ENCODE data around the gene WFIKKN2.

Gene WFIKKN2

DNA sequence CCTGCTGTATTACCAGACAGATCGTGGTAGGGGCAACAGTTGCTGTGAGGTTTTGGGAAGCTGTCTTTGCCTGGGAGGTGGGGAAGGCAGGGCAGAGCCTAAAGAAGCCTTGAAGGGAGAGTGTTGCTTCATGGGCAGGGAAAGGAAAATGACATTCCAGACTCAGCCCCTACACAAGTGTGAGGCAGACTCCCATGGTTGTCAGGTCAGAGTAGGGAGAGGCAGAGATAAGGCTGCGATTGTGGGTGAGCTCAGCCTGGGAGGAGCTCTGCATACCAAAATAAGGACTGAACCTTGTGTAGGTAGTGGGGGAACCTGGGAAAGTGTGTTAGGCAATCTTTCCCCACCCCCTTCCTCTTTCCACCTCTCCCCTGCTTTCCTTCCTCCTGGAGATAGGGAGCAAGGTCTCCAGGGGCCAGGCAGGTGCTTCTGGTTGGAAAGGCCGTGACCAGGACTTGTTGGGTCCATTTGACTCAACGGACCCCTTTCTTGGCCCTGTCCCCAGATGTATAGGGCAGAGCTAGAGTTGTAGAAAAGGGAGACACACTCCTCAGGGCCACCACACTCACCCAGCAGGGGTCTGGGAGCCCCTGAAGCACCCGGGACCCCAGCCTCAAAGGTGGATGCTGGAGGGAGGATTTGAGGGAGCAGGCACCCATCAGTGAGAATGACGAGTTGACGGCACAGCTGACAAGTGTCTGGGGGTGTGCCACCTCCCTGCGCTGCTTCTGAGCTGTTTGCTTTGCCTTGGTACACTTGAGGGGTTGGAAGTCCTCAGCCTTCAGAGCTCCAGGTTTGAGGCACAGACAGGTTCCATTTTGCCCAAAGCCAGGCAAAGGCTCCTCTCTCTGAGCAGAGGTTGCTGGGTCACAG is 49.3 kb downstream of the WFIKKN2 start:
- H3K27me3 ChIP-seq: no peaks in the 10 kb centered on the region
- TF ChIP-seq, protein P1, sequence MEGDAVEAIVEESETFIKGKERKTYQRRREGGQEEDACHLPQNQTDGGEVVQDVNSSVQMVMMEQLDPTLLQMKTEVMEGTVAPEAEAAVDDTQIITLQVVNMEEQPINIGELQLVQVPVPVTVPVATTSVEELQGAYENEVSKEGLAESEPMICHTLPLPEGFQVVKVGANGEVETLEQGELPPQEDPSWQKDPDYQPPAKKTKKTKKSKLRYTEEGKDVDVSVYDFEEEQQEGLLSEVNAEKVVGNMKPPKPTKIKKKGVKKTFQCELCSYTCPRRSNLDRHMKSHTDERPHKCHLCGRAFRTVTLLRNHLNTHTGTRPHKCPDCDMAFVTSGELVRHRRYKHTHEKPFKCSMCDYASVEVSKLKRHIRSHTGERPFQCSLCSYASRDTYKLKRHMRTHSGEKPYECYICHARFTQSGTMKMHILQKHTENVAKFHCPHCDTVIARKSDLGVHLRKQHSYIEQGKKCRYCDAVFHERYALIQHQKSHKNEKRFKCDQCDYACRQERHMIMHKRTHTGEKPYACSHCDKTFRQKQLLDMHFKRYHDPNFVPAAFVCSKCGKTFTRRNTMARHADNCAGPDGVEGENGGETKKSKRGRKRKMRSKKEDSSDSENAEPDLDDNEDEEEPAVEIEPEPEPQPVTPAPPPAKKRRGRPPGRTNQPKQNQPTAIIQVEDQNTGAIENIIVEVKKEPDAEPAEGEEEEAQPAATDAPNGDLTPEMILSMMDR (IDR thresholded peaks at IDR 0.05): no peak
- no peaks in the 10 kb centered on the region for H3K36me3 ChIP-seq
- peak overlapping the region; percentile 75 for H3K27ac ChIP-seq
- no peaks in the 10 kb centered on the region for H3K9me3 ChIP-seq
- H3K4me1 ChIP-seq (ENCODE audit: control insufficient read depth in 1 of 2, insufficient read depth in 1 of 2, low read depth in 1 of 2, low read length in 1 of 2): peaks cover 16 to 18% of the 10 kb centered on the region in 2 experiments
- peak overlapping the region in 1 of 2 experiments; percentile 40 for H3K4me3 ChIP-seq (ENCODE audit: low read depth in 1 of 2, low read length in 1 of 2)

DNA sequence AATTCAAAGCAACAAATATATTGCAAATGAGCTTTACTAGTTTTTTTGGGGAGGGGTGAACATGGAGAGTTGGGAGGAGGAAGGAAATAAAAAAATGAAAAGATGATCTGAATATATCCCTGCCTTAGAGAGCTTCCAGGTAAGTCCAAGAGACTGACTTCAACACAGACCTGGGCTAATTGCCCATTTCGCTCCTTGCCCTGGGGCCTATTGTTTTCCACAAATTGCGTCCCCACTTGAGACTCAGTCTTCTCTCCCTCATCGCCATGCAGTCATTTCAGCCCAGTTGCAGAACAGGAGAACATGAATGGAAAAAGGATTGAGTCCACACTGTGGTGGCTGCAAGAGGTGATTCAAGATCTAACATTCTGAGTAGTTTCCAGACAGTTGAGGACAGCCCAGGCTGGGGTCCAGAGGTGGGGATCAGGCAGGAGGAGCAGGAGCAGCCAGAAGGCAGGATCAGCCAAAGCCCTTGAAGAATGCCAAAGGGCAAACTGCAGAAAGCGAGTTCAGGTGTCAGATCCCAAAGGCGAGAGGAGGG is 52.4 kb downstream of the WFIKKN2 start:
- Histone ChIP-seq H3K27me3 (no peaks in the 10 kb centered on the region), H3K4me1 (ENCODE audit: control insufficient read depth in 1 of 2, insufficient read depth in 1 of 2, low read depth in 1 of 2, low read length in 1 of 2) (peaks cover 16 to 18% of the 10 kb centered on the region in 2 experiments), H3K27ac (no peak overlapping the region), H3K9me3 (no peaks in the 10 kb centered on the region), H3K4me3 (ENCODE audit: low read depth in 1 of 2, low read length in 1 of 2) (no peak overlapping the region), H3K36me3 (no peaks in the 10 kb centered on the region)
- TF ChIP-seq, protein P1 (IDR thresholded peaks at IDR 0.05): no peak

DNA sequence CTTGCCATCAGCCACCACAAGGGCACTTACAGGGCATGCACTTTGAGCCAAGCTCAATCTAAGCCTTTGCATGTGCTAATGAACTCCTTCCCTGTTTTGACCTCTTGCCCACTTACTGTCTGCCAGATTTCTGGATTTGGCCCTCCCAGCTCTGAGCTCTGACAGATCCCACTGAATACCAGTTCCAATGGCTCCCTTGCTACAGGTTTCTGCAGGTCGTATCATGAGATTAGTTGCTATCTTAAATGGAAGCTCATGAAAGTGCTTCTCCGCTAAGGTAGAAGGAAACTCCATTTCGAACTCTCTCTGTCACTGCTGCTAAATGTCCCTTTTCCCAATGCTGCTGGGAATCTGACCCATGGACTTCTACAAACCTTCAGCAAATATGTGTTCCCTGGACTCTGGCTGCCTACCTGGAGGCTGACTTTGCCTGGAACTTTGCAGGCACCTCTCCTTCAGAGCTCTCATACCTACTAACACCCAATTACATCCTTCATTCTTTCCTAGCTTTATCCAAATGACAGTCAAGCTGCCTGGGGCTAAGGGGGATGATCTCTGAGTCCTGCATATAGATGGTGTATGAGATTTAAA is 54.2 kb downstream of the WFIKKN2 start:
- H3K9me3 ChIP-seq: no peaks in the 10 kb centered on the region
- no peaks in the 10 kb centered on the region for H3K27me3 ChIP-seq
- TF ChIP-seq, protein P1 (IDR thresholded peaks at IDR 0.05): no peak
- no peaks in the 10 kb centered on the region for H3K36me3 ChIP-seq
- no peak overlapping the region for H3K4me3 ChIP-seq (ENCODE audit: low read depth in 1 of 2, low read length in 1 of 2)
- no peak overlapping the region for H3K27ac ChIP-seq
- H3K4me1 ChIP-seq (ENCODE audit: control insufficient read depth in 1 of 2, insufficient read depth in 1 of 2, low read depth in 1 of 2, low read length in 1 of 2): peaks cover 5% of the 10 kb centered on the region in 2 experiments

DNA sequence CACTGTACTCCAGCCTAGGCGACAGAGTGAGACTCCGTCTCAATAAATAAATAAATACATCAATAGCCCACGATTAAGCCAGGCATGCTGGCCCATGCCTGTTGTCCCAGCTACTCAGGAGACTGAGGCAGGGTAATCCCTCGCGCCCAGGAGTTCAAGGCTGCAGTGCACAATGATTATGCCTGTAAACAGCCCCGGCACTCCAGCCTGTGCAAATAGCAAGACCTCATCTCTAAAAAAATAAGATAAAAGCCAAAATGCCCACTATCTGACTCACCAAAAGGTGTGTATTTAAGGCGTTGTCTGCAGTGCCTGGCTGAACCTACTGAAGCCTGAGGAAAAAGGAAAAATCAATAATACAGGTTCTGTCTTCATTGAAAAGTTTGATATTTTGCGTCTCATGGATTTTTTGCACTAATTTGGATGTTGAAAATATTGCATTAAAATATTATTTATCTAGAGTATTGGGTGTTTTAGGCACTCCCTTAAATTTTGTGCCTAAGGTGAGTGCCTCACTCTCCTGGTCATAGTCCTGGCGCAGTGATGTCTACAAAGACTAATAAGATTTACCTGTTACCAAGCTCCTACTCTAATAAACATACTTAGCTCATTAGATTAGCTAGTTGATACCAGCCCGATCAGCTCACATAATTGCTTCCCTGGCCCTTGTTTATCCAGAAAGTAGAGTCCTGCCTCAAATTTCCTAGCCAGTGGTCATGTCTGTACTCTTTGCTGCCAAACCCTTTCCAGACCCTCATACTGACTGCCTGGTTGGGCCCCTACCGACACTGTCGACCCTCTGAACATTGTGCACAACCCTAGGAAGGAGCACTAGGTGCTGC is 55.5 kb downstream of the WFIKKN2 start:
- no peaks in the 10 kb centered on the region for H3K4me1 ChIP-seq (ENCODE audit: control insufficient read depth in 1 of 2, insufficient read depth in 1 of 2, low read depth in 1 of 2, low read length in 1 of 2)
- H3K27ac ChIP-seq: no peak overlapping the region
- H3K36me3 ChIP-seq: no peaks in the 10 kb centered on the region
- no peak overlapping the region for H3K4me3 ChIP-seq (ENCODE audit: low read depth in 1 of 2, low read length in 1 of 2)
- TF ChIP-seq, protein P1 (IDR thresholded peaks at IDR 0.05): no peak
- no peaks in the 10 kb centered on the region for H3K9me3 ChIP-seq
- H3K27me3 ChIP-seq: no peaks in the 10 kb centered on the region

DNA sequence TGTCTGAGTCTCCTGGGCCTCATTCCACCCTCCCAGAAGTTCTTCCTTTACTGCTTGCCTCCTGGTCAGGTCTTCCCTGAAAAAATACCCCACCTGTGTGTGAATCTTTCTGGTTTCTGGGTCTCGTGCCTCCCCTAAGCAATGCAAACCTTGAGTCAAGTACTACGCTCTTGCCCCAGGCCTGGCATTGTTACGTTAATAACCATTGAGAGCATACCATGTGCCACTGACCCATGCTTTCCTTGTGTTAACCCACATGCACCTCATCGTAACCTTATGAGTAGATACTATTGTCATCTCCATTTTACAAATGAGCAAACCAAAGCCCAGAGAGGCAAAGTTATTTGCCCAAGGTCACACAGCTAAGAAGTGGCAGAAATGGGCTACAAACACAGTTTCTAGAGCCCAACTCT is 56.2 kb downstream of the WFIKKN2 start:
- no peaks in the 10 kb centered on the region for H3K36me3 ChIP-seq

More for the DNA sequence above, 56.2 kb downstream of the WFIKKN2 start:
- H3K27ac ChIP-seq: no peak overlapping the region
- TF ChIP-seq, protein P1 (IDR thresholded peaks at IDR 0.05): no peak
- H3K4me1 ChIP-seq (ENCODE audit: control insufficient read depth in 1 of 2, insufficient read depth in 1 of 2, low read depth in 1 of 2, low read length in 1 of 2): no peaks in the 10 kb centered on the region
- H3K27me3 ChIP-seq: no peaks in the 10 kb centered on the region
- H3K4me3 ChIP-seq (ENCODE audit: low read depth in 1 of 2, low read length in 1 of 2): no peak overlapping the region
- no peaks in the 10 kb centered on the region for H3K9me3 ChIP-seq

All from neutrophil (primary cell).